ENCODE results near the gene RGS7.

The RGS7 gene

GRCh38 chr1:241083285-241083684 is 273.7 kb downstream of the RGS7 start:
- DNase-seq (ENCODE audit: low read depth, low spot score) = no peak

- DNase-seq (ENCODE audit: low read depth, low spot score) = no peak
Observed at GRCh38 chr1:241081473-241081872, 275.5 kb downstream of the RGS7 start.

DNA sequence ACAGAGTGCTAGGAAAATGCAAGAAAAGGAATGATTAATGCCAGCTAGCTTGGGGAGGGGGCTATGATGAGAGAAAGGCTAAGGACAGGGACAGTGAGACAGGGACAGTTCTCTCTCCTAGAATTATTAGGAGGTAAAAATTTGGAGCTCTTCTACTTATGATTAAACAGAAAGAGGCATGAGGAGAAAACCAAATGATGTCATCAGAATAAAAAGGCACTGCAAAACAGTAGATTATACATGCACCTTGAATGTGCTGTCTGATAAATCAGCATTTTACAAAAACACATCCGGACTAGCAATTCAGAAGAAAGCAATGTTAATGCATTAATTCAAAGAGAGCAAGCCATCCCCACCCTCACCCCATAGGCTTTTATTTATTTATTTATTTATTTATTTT is 277.5 kb downstream of the RGS7 start:
- DNase-seq (ENCODE audit: low read depth, low spot score) = no peak

DNA sequence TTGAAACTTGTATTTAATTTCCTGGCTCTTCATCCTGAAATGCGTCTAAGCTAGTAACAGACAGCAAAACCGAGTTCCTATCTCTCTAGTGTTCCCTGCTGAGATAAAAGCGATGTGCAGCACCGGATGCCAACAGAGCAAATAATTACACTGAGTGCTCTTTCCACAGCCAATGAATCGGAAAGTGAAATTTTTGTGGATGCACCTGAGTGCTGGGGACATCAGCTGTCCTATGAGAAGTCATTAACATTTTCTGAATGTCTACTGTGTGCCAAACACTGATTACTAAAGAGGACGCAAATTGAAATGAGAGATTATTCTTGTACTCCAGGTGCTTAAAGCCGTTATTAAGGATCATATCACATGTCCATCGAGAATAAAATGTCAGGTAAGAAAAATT is 278.0 kb downstream of the RGS7 start:
- no peak for DNase-seq (ENCODE audit: low read depth, low spot score)

DNA sequence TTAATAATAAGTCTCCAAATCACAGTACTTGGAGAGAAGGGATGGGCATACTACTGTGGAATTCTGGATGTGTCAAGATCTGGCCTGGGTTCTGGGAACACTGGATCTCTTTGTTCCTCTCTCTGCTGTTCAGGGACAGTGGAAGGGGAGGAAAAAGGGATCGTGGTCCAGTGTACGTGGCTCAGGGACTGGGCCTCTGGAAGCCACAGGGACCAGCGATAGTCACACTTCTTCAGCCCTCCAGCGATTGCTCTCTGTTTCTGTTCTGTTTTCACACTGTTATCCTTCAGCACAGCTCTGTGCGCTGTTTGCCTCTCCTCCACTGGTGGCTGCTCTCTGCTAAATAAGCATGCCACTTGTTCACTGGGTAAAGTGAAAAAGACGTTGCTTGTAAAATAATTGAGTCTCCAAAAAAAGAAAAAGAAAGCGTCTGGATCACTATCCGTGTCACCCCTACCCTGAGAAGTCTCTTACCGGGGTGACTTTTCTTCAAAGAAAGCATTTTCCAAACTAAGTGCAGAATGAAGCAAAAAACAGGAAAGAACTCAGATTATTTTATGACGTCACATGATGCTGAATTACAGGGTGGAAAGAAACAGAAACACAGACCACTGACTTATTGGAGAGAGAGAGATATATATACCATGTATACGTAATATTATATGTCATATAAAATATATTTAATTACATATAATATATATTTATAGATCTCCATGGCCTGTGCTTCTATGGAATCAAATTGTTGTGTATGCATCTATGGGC is 279.4 kb downstream of the RGS7 start:
- DNase-seq (ENCODE audit: low read depth, low spot score) = no peak

- no peak for DNase-seq (ENCODE audit: low read depth, low spot score)
Observed at GRCh38 chr1:241074507-241074906, 282.5 kb downstream of the RGS7 start.

- DNase-seq (ENCODE audit: low read depth, low spot score) = no peak
Observed at GRCh38 chr1:241068359-241068758, 288.6 kb downstream of the RGS7 start.

GRCh38 chr1:241063276-241063675 is 293.7 kb downstream of the RGS7 start:
- no peak for DNase-seq (ENCODE audit: low read depth, low spot score)

GRCh38 chr1:241061062-241061461 is 295.9 kb downstream of the RGS7 start:
- DNase-seq (ENCODE audit: low read depth, low spot score) = no peak

- DNase-seq (ENCODE audit: low read depth, low spot score) = no peak
Observed at GRCh38 chr1:241048622-241049021, 308.4 kb downstream of the RGS7 start.

- DNase-seq (ENCODE audit: low read depth, low spot score) = no peak
Observed at GRCh38 chr1:241045659-241046058, 311.3 kb downstream of the RGS7 start.

DNA sequence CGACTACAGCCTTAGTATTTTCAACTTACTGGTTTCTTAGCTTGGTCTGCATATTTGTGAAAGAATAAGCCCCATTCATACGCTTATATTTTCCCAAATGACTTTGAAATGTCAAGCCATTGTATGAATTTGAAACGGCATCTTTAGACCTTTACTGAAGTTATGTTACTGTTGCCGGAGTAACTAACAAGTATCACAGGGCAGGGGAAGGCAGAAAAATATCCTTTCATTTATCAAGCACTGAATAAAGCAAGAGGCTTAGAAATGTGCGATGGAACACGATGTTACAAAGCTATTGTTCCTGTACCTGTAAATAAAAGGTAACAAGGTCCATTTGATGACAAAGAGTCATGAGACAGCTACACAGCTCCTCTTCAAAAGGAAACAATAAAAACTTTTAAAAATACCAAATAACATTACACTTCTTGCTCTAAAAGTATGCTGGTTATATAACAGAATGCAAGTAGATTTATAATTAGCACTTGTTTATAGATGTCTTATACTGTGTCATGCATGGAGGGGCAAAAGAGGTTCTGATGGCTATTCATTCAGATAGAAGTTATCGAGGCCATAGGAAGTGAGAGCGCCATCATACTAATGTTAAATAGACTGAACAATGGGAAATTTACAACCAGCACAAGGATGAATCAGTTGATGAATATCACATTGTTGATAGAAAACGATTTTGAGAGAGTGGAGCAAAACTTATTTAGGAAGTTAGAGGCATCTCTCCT is 322.6 kb downstream of the RGS7 start:
- no peak for DNase-seq (ENCODE audit: low read depth, low spot score)

GRCh38 chr1:241024834-241025233 is 332.2 kb downstream of the RGS7 start:
- no peak for DNase-seq (ENCODE audit: low read depth, low spot score)

- DNase-seq (ENCODE audit: low read depth, low spot score) = no peak
Observed at GRCh38 chr1:241022366-241022765, 334.6 kb downstream of the RGS7 start.

DNA sequence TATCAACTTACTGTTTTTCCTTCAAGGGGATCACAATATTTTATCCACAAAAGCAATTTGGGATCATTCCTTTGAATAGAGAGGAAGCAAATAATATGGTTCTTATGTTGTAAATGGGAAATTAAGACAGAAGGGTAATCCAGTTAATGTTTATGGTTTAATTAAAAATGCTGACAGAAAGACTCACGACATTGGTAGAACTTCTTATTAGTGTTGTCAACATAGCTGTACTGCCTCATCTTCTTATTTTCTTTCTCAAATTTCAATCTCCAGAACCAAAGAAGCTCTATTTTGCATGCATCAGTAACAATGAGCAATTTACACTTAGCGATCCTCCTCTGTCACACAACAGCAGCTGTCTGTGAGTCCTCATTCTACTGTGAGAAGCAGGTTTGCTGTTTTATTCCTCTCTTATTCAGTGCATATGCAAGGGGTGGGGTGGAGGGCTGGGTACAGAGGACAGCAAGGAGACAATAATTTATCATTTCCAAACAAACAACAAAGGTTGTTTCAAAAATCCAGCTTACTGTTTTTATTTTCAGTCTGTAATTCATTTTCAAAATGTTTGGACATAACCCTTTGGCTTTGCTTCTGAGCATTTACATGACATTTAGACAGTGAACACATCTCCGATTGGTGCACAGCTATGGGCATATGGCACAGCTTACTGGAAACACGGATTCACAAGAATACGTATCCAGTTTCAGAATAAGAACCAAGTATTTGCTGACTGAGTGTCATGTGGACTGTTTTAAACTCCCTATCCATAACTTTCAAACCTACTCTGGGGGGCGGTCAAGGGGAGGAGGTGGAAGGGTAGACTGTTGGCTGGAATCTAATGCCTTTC is 335.9 kb downstream of the RGS7 start:
- no peak for DNase-seq (ENCODE audit: low read depth, low spot score)

DNA sequence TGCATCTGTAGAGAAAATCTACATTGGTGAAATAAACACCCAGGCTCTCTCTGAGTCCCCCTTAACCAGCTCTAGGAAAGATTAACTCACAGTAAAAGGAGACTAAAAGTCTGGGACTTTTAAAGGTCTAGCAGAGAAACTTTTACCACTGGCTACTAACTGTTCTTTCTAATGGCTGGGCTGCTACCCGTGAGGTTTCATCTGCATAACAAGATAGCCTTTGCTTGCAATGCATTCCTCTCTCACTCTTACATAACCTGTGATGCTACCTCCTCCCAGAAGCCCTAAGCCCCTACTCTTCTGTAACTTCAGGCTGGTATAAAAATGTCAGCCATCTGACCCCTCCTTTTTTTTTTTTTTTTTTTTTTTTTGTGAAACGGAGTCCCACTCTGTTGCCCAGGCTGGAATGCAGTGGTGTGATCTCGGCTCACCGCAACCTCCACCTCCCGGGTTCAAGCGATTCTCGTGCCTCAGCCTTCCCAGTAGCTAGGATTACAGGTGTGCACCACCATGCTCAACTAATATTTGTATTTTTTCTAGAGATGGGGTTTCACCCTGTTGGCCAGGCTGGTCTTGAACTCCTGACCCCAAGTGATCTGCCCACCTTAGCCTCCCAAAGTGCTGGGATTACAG is 344.2 kb downstream of the RGS7 start:
- DNase-seq (ENCODE audit: low read depth, low spot score) = no peak

GRCh38 chr1:241007668-241008067 is 349.3 kb downstream of the RGS7 start:
- DNase-seq (ENCODE audit: low read depth, low spot score) = no peak

- DNase-seq (ENCODE audit: low read depth, low spot score) = no peak
Observed at GRCh38 chr1:240999826-241000225, 357.2 kb downstream of the RGS7 start.

DNA sequence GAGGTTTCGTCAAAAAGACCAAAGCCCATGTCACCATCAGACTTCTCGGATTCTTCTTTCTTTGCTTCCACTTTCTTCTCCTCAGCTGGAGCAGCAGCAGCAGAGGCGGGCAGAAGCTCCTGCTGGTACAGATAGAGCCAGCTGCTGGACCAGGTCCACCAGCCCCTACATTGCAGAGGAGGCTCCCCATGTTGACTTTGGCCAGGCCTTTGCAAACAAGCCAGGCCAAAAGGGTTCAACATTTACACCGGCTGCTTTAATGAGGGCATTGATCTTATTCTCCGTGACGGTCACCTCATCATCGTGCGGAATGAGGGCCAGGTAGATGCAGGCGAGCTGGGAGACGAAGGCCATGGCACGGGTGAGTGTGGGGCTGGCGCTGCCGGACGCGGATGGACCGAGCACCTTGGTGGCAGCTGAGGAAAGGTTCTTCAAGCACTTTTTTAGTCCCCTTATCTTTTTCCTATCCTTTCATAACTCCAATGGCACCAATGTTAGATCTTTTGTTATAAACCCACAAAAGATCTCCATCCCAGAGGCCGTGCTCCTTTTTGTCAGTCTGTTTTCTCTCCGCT is 358.5 kb downstream of the RGS7 start:
- DNase-seq (ENCODE audit: low read depth, low spot score) = no peak

- no peak for DNase-seq (ENCODE audit: low read depth, low spot score)
Observed at GRCh38 chr1:240998024-240998423, 359.0 kb downstream of the RGS7 start.

DNA sequence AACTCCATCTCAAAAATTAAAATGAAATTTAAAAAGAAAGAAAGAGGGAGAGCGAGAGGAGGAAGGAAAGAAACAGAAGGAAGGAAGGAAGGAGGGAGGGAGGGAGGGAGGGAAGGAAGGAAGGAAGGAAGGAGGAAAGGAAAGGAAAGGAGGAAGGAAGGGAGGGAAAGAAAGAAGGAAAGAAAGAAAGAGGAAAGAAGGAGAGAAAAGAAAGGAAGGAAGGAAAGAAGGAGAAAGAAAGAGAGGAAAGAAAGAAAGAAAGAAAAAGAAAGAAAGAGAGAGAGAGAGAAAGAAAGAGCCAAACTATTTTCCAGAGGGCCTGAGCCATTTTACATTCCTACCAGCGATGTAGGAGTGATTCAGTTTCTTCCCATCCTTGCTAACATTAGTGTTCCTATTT is 364.0 kb downstream of the RGS7 start:
- DNase-seq (ENCODE audit: low read depth, low spot score) = no peak

GRCh38 chr1:240991230-240991629 is 365.8 kb downstream of the RGS7 start:
- DNase-seq (ENCODE audit: low read depth, low spot score) = no peak
